Activated CD8-positive, alpha-beta memory T cell treated with anti-CD3 and anti-CD28 coated beads, Interleukin-2, amount 50 U/mL, for 24 hours (primary cell): ENCODE measurements around the gene CHMP4A.
"Not testable (repeated sequence)": the region's sequence is repeated elsewhere in the genome, so short reads cannot be mapped to it uniquely, and the experiment has no call there.

Experiments used
- DNase-seq: peaks from one replicate; pipeline ENCODE4 v3.0.0-alpha.2; 2020; ENCODE audit errors: extremely low read depth

The CHMP4A gene

GRCh38 chr14:24224618-24225071 lies 11.4 kb upstream of the CHMP4A start:
- DNase-seq = no peak

GRCh38 chr14:24222987-24223386 lies 9.7 kb upstream of the CHMP4A start:
- not testable (repeated sequence) for DNase-seq

- no peak for DNase-seq
Observed at GRCh38 chr14:24219521-24219920, 6.2 kb upstream of the CHMP4A start.

GRCh38 chr14:24219080-24219479 lies 5.8 kb upstream of the CHMP4A start:
- DNase-seq = no peak

DNA sequence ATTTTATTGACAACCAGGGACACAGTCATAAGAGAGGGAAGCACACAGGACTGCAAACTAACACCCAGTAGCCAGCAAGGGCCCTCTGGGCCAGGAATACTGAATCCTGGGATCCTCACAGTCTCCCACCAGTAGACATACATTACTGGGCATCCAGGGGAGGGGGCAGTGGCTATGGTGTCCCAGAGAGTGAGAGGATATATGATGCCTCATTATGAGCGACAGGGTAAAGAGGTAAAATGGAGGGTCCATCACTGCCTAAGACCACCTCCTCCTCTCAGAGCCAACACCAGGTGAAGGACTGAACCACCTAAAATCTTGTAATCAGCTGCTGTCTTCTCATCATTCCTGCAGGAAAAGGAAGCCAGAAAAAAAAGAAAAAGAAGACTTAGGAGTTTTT lies 3.6 kb upstream of the CHMP4A start:
- not testable (repeated sequence) for DNase-seq

DNA sequence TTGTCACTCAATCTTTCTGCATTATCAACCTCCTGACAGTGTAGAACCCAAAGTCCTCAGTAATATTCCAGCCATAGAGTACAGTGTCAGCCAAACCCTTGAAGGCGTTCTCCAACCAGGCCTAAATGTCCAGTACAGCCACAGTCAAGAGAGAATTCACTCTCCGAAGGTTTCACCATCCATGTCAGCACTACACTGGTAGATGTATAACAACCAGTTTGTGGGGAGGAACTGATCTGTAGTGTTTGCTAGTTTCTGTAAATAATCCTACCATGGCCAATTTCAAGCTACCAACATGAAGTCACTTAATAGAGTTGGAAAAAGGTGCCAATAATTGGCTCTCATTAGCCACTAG lies 3.0 kb upstream of the CHMP4A start:
- no peak for DNase-seq

DNA sequence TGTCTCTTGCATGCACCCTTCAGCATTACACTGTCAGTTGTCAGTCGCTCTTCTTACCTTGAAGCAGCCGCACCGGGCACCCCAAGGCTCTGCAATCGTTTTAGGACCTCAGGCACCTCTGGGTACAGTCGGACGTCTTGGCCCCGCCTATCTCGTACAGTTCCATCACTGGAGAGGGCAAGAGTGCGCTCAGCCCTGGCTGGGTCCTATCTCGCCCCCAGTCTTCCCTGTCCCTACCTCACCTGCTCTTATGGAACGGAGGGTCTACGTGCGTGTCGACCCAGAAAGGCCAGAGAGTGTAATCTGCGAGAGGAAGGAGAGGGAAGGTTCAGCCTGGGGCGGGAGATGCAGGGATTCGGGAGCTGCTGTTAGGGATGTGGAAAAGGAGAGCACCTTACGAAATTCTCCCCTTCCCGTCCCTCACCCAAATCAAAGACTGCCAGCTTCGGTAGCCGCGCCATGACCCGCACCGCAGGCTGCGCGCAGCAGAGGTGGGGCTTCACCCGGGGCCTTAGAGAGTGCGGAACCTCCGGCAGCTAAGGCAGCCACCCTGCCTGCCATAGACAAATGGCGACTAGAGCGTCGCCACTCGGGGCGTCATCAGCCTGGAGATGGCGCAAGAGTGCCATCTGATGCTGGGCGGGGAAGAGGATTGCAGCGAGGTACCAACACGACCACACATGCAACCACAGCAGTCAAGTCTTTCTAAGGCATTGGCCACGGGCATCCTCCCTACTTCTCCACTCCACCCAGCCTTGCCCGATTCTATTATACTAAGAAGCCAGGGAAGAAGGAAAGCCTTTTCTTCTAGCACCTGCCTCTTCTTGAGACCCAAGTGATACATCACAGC lies 2.4 kb upstream of the CHMP4A start, which contains the start of gene MDP1:
TSS of gene MDP1 (minus strand) at position 572 of the 850 bp plus-strand sequence. CDS start at position 461, 111 bp downstream.
- peak; percentile 71 for DNase-seq

DNA sequence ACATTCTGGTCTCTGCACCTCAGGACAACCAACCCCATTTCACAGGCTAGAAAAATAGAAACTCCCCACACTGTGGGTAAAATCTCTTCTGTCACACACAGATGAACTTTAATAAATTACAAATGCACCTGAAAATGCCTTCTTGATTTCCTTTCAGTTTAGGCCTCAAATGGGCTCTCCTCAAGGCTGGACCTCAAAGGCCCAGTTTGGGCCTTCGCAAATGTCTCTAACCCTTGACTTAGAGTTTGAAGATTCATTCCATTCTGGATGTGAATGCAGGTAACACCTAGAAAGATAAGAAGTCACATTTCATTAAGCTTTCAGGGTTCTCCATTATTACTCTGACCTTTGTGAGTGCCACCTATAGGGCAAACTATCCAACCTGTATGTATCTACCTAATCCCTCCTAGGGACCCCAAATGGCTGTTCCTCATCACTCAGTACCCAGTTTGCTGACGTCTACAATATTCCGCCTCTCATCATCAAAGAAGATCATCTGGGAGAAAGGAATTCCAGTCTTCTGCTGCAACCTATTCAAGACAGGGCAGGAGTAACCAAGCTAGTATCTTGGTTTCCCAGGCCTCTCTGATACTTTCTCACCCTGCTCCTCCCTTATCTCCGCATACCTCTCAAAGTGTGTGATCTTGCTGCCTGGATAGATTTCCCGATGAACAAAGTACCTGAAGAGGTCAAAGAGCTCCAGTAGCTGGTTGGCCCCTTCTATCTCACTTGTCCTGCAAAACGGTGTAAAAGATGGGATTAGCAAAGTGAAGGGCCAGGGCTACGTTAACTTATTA lies 776 bp upstream of the CHMP4A start:
- no peak for DNase-seq

GRCh38 chr14:24211311-24211710 lies 2.0 kb downstream of the CHMP4A start:
- DNase-seq = no peak

DNA sequence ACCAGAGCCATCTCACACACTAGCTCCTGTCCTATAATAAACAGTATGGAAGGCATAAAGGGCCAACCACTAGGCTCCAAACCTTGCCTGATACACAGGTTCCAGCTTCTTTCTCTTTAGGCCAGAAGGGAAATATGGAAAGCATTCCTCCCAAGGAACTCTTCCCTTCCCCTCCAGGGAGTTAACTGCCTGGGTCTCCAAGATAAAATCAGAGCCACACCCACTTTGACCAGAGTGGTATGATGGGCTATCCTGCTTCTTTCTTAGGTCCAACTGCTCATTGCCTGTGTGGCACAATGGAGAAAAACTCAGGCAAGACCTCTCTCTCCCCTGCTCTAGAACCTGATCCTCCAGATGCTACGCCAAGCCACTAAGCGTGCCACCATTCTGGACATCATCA lies 5.7 kb downstream of the CHMP4A start:
- DNase-seq = no peak

DNA sequence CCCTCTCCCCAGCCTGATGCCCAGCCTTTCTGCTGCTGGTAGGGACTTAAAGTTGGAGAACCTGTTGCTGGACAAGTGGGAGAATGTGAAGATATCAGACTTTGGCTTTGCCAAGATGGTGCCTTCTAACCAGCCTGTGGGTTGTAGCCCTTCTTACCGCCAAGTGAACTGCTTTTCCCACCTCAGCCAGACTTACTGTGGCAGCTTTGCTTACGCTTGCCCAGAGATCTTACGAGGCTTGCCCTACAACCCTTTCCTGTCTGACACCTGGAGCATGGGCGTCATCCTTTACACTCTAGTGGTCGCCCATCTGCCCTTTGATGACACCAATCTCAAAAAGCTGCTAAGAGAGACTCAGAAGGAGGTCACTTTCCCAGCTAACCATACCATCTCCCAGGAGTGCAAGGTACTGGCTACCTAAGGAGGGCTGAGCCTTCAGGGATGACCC lies 6.2 kb downstream of the CHMP4A start:
- DNase-seq = no peak

GRCh38 chr14:24206260-24207103 lies 6.8 kb downstream of the CHMP4A start:
- DNase-seq = no peak

GRCh38 chr14:24204163-24205146 lies 8.8 kb downstream of the CHMP4A start:
- no peak for DNase-seq

GRCh38 chr14:24203249-24203886 lies 9.9 kb downstream of the CHMP4A start:
- not testable (repeated sequence) for DNase-seq

GRCh38 chr14:24202538-24202937 lies 10.8 kb downstream of the CHMP4A start:
- not testable (repeated sequence) for DNase-seq

- no peak for DNase-seq
Observed at GRCh38 chr14:24198814-24199524, 14.3 kb downstream of the CHMP4A start.

GRCh38 chr14:24197056-24197450 lies 16.2 kb downstream of the CHMP4A start:
- DNase-seq = no peak

- DNase-seq = no peak
Observed at GRCh38 chr14:24196071-24197055, 16.9 kb downstream of the CHMP4A start.
